HG03342 (cell line): ENCODE results near the gene HSP90B1.

ENCODE experiments used
- ATAC-seq: cut with Tn5 transposase; IDR thresholded peaks from one replicate; pipeline ENCODE4 v1.9.1; 2021; ENCODE audit warnings: mild to moderate bottlenecking, moderate library complexity; ENCODE audit not compliant: unreplicated experiment

HSP90B1 gene

DNA sequence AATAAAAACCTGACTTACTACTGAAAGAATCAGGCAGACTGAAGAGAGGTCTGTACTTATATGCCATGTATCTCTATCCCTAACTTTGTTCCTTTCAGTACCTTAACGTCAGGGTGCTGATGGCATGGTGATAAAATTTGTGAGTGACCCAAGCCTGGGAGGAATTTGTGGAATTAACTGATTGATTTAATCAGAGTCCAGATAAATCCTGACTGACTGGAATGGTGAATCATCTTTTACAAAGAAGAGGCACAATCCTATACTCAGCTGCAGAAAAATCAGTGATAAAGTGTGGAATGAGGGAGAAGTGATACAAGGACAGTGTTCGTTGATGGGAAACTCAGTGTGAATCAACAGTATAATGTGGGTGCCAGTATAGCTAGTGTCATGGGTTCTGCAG, 39.2 kb downstream of the HSP90B1 start:
- ATAC-seq, result no peak

DNA sequence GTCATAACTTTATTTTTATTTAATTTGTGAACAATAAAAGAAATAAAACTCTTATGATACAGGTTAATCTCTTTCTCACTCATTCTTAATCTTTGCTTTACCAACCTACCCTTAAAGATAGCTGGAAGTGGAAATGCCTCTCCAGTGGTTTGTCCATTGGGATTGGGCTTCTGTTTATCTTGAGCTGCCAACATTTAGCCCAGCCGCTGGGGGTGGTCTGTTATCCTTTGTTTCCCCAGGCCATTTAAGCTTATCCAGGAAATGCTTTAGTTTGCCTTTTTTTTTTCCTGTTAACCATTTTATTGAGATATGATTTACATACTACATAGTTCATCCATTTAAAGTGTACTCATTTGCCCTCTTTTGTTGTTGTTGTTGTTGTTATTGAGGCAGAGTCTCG, 43.7 kb downstream of the HSP90B1 start:
- ATAC-seq, result no peak

DNA sequence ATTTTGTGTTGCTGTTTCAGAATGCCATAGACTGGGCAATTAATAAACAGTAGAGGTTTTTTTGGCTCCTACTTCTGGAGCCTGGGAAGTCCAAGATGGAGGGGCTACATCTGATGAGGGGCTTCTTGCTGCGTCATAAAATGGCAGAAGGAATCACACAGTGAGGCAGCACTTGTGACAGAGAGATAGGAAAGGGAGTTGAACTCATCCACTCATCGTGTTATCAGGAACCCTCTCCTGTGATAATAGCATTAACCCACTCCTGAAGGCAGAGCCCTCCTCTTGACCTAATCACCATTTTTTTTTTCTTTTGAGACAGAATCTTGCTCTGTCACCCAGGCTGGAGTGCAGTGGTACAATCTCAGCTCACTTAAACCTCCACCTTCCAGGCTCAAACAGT, 45.2 kb downstream of the HSP90B1 start:
- ATAC-seq, result no peak

DNA sequence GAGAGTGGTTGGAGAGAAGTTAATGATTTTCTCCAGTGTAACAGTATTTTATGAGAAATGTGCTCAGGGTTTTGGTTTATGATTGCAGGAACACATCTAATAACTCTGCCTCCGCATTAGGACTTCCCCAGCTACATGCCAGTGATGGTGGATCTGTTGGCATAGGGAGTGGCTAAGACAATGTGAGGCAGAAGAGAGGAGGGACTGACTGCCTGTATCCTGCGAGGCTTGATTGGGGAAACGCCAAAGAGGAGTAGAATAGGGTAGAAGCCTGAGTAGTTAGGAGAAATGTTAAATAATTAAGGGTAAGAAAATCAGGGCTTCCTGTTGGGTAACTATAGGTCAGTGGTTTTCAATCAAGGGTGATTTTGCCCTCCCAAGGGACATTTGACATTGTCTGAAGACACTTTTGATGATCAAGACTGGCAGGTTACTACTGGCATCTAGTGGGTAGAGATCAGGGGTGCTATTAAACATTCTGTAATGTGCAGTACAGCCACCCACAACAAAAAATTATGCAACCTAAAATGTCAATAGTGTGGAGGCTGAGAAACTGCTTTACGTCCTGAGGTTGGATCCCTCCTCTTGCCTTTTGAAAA, 48.3 kb downstream of the HSP90B1 start:
- no peak for ATAC-seq

DNA sequence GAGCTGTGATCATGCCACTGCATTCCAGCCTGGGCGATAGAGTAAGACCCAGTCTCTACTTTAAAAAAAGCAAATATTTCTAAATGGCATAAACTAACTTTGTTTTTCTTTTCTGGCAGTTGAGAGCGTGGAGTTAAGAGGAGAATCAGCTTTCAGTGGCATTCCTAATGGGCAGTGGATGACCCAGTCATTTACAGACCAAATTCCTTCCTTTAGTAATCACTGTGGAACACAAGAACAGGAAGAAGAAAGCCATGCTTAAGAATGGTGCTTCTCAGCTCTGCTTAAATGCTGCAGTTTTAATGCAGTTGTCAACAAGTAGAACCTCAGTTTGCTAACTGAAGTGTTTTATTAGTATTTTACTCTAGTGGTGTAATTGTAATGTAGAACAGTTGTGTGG, 56.6 kb downstream of the HSP90B1 start:
- ATAC-seq, result no peak

DNA sequence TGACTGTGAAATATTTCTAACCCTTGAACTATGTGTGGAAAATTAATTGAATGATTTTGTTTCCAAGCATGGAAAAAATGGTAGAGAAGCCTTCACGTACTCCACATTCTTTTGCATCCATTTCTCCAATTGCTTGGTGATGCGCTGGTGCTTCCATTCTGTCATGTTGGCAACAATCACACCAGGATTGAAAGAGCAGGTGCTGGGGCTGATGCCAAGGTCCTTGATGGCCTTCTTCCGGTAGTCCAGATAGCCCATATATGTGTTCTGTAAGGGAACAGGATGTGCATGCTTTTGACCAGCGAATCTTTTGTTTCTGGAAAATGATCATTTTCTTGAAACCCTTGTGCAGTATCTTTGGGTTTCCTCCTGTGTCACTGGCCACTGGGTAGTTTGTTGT, 64.0 kb downstream of the HSP90B1 start:
- no peak for ATAC-seq

DNA sequence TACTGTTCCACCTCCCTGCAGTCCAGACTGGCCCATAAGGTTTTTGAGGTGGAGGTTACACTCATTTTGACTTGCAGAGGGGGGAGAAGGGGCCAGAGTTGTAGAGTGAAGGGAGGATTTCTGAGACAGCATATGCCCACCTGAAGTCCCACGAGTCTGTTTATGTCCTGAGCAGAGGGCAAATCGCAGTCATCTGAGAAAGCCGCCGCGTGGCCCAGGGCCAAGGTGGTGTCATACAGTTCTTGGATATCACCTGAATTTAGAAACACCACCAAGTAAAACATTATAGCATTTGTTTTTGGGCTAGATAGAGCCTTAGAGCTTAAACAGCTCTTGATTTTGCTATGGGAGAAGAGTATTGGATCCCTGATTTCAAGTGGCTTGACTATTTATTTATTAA, 66.4 kb downstream of the HSP90B1 start:
- no peak for ATAC-seq

DNA sequence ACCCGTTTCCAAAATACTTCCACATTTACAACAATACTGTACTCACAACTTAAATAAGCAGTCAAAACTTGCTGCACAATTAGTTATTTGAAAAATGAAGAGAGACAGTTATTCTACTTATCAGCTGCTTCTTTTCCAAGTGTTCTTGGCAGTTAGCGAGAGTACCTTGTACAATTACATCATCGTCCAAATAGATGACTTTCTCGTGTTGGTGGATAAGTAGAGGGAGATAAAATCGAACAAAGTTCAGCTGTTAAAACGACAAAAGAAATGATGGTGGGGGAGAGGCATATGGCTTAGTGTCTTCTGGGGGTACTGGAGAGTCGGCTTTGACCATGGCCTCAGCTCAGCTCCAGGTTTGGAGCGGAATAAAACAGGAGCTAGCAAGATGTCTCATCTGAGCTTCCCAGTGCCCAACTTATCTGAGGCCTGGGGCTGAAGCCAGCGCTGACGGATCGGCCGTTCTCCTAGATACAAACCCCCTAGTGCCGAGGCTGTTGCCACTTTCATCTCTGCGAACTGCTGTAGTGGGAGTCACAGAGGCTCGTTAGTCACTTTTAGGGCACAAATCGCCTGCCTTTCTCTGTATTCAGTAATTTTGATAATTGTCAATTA, 67.2 kb downstream of the HSP90B1 start:
- no peak for ATAC-seq
